GM19467 (cell line): ENCODE results near the gene COA7.
A peak's percentile ranks its signal among the peaks of the same experiment; 100 is the strongest.

ENCODE experiments used
- ATAC-seq: cut with Tn5 transposase; IDR thresholded peaks from one replicate; pipeline ENCODE4 v1.9.1; 2021; ENCODE audit warnings: mild to moderate bottlenecking, moderate library complexity; ENCODE audit not compliant: unreplicated experiment

The COA7 gene

DNA sequence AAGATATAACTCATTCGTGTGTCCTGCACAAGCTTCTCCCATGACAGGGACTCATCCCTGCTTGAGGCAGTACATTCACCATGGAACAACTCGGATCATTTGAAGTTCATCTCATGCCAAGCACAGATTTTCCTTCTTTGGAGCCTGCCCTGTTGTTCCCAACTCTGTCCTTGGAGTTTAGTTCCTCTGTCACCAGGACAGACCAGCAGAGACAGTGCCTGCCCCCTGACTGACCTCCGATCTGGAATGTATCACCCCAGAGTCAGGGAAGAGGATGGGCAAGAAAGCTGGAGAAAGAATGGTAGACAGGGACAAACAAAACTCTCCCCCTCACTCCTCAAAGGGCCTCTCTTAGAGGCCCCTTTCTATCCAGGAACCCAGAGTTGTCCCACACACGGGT, 60.2 kb downstream of the COA7 start:
- no peak for ATAC-seq

DNA sequence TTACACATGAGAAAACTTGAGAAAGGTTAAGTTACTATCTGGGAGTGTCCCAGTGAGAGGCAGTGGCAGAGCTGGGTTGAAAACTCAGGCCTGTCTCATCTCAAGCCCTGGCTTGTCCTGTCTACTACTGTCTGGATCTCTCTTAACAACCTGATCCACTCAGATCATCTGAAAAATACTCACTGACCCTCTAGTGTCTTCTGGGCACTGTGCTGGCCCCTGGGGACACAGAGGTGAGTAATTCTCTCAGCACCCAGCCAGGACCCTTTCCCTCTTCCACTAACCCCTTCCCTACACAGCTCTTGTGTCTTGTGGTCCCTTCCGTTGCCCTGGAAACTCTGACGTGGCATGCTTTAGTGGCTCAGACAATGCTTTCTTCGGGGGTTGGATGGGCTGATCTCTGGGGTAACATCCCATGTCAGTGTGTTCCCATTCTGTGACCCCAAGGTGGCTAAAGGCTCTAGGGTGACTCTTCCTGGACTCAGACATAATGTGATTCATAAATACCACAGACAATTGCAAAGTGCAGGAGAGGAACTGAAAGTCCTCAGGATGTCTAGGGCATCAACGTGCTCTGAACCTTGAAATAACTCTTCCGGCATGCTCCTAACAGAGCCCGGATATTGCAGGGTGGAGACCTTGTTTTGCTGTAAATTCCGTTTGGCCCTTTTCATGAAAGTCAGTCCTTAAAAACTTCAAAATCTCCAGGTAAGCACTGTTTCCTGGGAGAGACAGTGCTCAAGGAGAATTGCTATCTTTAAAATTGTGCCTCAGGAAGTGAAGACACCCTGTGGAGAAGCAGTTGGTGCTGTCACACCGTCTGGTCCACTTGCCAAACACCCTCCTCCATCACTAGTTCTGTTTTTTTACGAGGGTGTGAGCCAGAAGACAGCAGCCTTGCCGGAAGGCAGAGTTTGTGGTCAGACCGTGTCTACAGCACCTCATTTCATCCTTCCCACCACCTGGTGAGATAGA, 61.1 kb downstream of the COA7 start:
- peak; percentile 79 for ATAC-seq

DNA sequence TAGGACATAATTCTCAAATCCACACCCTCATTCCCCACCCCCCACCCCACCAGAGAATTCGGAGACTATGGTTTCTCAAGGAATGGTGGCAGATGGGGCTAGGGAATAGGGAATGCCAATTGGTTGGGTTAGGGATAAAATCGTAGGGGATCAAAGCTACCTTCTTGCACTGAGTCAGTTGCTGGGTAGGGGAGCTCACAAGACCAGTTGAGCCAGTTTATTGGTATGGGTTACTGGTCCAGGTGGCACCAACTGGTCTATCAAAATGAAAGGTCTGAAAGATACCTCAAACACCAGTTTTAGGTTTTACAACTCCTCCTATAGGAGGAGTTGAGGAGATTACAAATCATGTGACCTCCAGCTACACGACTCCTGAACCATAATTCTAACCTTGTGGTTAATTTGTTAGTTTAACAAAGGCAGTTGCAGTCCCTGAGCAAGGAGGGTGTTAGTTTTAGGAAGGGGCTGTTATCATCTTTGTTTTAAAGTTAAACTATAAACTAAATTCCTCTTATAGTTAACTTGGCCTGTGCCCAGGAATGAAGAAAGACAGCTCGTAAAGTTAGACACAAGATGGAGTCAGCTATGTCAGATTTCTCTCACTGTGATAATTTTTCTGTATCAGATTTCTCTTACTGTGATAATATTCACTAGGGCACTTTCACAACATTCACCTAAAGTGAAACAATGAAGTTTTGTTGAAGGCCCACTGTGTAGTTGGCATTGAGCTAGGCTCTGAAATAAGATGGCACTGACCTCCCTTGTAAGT, 62.6 kb downstream of the COA7 start:
- no peak for ATAC-seq
